Endodermal cell (in vitro differentiated cells): Measurements from ENCODE around the gene DROSHA. TPM values are rescaled to one million over a fixed set of nuclear protein-coding genes. Genes with fewer than 3 reads are reported as not detected.

Source experiments
- DNase-seq: peaks from one replicate; pipeline ENCODE4 v3.0.0-alpha.2; 2017
- H3K27ac ChIP-seq: 2 replicates; pipeline ENCODE4 v1.5.1; 2013; ENCODE audit warnings: mild to moderate bottlenecking, low read depth, low read length, moderate library complexity
- H3K27me3 ChIP-seq: 2 replicates; pipeline ENCODE4 v1.6.1; 2013; ENCODE audit warnings: mild to moderate bottlenecking, low read length, moderate library complexity; ENCODE audit not compliant: insufficient read depth, control insufficient read depth, poor library complexity, severe bottlenecking
- H3K36me3 ChIP-seq: 2 replicates; pipeline ENCODE4 v1.7.0; 2013; ENCODE audit warnings: mild to moderate bottlenecking, low read length, moderate library complexity; ENCODE audit not compliant: control insufficient read depth, insufficient read depth
- H3K4me1 ChIP-seq: one replicate; pipeline ENCODE4 v1.7.0; 2013; ENCODE audit warnings: low read length; ENCODE audit not compliant: control insufficient read depth, insufficient read depth
- H3K4me3 ChIP-seq: 2 replicates; pipeline ENCODE4 v1.5.1; 2013; ENCODE audit warnings: mild to moderate bottlenecking, low read length, moderate library complexity
- H3K9ac ChIP-seq: 2 replicates; pipeline ENCODE4 v1.6.1; 2013; ENCODE audit warnings: mild to moderate bottlenecking, low read length, moderate library complexity; ENCODE audit not compliant: poor library complexity, severe bottlenecking; ENCODE audit errors: extremely low read depth
- H3K9me3 ChIP-seq: 2 replicates; pipeline ENCODE4 v1.6.1; 2013; ENCODE audit warnings: mild to moderate bottlenecking, low read length, moderate library complexity; ENCODE audit not compliant: control insufficient read depth
- H3K27ac Mint-ChIP-seq: 2 replicates; pipeline ENCODE4 v1.8.0; 2020; ENCODE audit warnings: mixed read lengths
- H3K27me3 Mint-ChIP-seq: 2 replicates; pipeline ENCODE4 v1.8.0; 2021; ENCODE audit warnings: mild to moderate bottlenecking, mixed read lengths; ENCODE audit not compliant: insufficient read depth
- H3K36me3 Mint-ChIP-seq: 2 replicates; pipeline ENCODE4 v1.8.0; 2020; ENCODE audit warnings: low read depth, mixed read lengths
- H3K4me1 Mint-ChIP-seq: 2 replicates; pipeline ENCODE4 v1.8.0; 2020; ENCODE audit warnings: mixed read lengths
- H3K4me3 Mint-ChIP-seq: 2 replicates; pipeline ENCODE4 v1.8.0; 2020; ENCODE audit warnings: mild to moderate bottlenecking, moderate library complexity, mixed read lengths
- H3K9me3 Mint-ChIP-seq: 2 replicates; pipeline ENCODE4 v1.8.0; 2020; ENCODE audit warnings: mild to moderate bottlenecking, mixed read lengths
- WGBS, 2 experiments: methylation state at CpG; one replicate each; pipeline versions ENCODE4 v1.1.5 to v1.1.7; 2013; ENCODE audit warnings: missing lambda C conversion rate in 2 of 2, mixed read lengths in 1 of 2; ENCODE audit not compliant: insufficient coverage in 1 of 2, insufficient read length in 1 of 2; 5-methylcytosine and 5-hydroxymethylcytosine counted together
- total RNA-seq, 2 donors: library from RNA; stranded (reverse); fragmentation: NEBNext Ultra II Directional in 1 of 2; extraction: Animal tissue kit (Norgen Biotek cat#: 25700) in 1 of 2; gene quantifications; 2 replicates in 1 of 2; 3 replicates in 1 of 2; pipeline ENCODE4 v1.2.1, GENCODE V29; 2021
- TF ChIP-seq, protein P1 (sequence below): fragments of 200-600 bp; sonication (generic); conservative IDR thresholded peaks from 2 replicates; pipeline ENCODE4 v1.5.0; 2021; ENCODE audit warnings: antibody characterized with exemption, mild to moderate bottlenecking

Gene DROSHA
- total RNA-seq, 2 donors from 2014 or later = 116 to 132 TPM

DNA sequence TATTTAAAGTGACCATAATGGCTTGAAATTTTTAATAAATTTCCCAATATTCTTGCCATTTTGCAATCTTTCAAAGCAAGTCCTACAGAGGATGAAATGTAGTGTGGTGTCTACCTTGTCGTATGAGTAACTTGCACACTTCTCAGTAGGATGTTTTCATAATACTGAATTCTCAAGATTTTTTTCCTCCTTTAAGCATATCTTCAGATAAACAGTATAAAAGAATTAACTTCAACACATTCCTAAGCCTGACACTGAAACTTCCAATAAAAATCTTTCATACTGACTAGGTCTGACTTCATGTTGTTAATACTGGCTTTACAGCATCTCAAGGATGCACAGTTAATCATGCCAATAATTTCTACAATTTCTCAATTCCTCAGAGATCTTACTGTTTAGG, 62.0 kb downstream of the DROSHA start:
- TF ChIP-seq, protein P1, sequence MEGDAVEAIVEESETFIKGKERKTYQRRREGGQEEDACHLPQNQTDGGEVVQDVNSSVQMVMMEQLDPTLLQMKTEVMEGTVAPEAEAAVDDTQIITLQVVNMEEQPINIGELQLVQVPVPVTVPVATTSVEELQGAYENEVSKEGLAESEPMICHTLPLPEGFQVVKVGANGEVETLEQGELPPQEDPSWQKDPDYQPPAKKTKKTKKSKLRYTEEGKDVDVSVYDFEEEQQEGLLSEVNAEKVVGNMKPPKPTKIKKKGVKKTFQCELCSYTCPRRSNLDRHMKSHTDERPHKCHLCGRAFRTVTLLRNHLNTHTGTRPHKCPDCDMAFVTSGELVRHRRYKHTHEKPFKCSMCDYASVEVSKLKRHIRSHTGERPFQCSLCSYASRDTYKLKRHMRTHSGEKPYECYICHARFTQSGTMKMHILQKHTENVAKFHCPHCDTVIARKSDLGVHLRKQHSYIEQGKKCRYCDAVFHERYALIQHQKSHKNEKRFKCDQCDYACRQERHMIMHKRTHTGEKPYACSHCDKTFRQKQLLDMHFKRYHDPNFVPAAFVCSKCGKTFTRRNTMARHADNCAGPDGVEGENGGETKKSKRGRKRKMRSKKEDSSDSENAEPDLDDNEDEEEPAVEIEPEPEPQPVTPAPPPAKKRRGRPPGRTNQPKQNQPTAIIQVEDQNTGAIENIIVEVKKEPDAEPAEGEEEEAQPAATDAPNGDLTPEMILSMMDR = no peak
- Histone ChIP-seq H3K36me3 (peaks cover 77% of the 10 kb centered on the region), H3K27me3 (no peaks in the 10 kb centered on the region), H3K4me3 (no peak overlapping the region), H3K27ac (no peak overlapping the region), H3K9ac (no peak overlapping the region), H3K9me3 (no peaks in the 10 kb centered on the region), H3K4me1 (no peaks in the 10 kb centered on the region)
- DNase-seq = no peak
- H3K36me3 Mint-ChIP-seq = peaks cover 63% of the 10 kb centered on the region
- H3K27ac Mint-ChIP-seq = peak overlapping the region; percentile 17
- H3K4me1 Mint-ChIP-seq = no peaks in the 10 kb centered on the region
- WGBS, 2 experiments = 100% methylated on average over 1 of the region's 1 CpG; no CpG with 5 or more reads in 1 of the 2 experiments
- H3K9me3 Mint-ChIP-seq = no peaks in the 10 kb centered on the region
- H3K4me3 Mint-ChIP-seq = no peak overlapping the region
- no peaks in the 10 kb centered on the region for H3K27me3 Mint-ChIP-seq

DNA sequence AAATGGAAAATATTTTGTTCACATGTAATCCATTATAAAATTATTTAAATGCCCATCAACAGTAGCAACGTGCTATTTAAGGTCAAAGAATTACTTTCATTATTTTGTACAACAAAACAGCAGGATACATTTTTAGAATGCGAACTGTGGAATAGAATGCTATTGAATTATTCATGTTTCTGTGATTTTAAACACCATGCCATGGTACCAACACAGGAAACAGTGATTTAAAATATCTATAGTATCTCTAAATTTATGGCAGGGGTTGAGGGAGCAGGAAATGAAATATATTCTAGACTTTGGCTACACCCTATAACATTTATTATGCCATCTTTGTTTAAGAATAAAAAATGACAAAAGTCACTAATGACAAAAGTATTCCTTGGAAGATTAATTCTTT, 62.4 kb downstream of the DROSHA start:
- Histone ChIP-seq H3K27me3 (no peaks in the 10 kb centered on the region), H3K27ac (no peak overlapping the region), H3K9me3 (peaks cover 4% of the 10 kb centered on the region), H3K36me3 (peaks cover 78% of the 10 kb centered on the region), H3K4me3 (no peak overlapping the region), H3K9ac (no peak overlapping the region), H3K4me1 (no peaks in the 10 kb centered on the region)
- no peaks in the 10 kb centered on the region for H3K9me3 Mint-ChIP-seq
- peaks cover 65% of the 10 kb centered on the region for H3K36me3 Mint-ChIP-seq
- no peak overlapping the region for H3K27ac Mint-ChIP-seq
- H3K27me3 Mint-ChIP-seq = no peaks in the 10 kb centered on the region
- no peak overlapping the region for H3K4me3 Mint-ChIP-seq
- TF ChIP-seq, protein P1 = no peak
- no peak for DNase-seq
- H3K4me1 Mint-ChIP-seq = no peaks in the 10 kb centered on the region
- 85% methylated on average over 2 of the region's 2 CpGs; no CpG with 5 or more reads in 1 of the 2 experiments for WGBS, 2 experiments

DNA sequence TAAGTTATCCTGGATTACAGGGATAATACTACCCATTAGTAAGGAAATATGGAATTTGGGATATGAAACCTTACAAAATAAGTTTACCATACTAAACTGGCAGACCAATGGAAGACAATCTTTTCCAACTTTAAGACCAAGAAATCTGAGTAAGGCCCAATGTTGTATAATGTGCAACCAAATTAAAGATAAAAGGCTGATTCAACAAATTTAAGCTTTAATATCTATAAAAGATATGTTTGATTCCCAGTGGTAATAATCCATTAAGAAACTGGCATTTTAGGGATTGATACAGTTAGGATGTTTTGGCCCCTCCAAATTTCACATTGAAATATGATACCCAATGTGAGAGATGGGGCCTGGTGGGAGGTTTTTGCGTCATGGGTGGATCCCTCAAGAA, 66.6 kb downstream of the DROSHA start:
- Mint-ChIP-seq H3K4me3 (no peak overlapping the region), H3K4me1 (no peaks in the 10 kb centered on the region), H3K36me3 (peaks cover 94% of the 10 kb centered on the region), H3K27ac (no peak overlapping the region), H3K27me3 (no peaks in the 10 kb centered on the region), H3K9me3 (peaks cover 28% of the 10 kb centered on the region)
- H3K4me1 ChIP-seq = no peaks in the 10 kb centered on the region
- no peak overlapping the region for H3K27ac ChIP-seq
- DNase-seq = no peak
- 88% methylated on average over 1 of the region's 1 CpG; no CpG with 5 or more reads in 1 of the 2 experiments for WGBS, 2 experiments
- H3K36me3 ChIP-seq = peaks cover 84% of the 10 kb centered on the region
- no peak overlapping the region for H3K9ac ChIP-seq
- H3K27me3 ChIP-seq = no peaks in the 10 kb centered on the region
- H3K4me3 ChIP-seq = no peak overlapping the region
- TF ChIP-seq, protein P1 = no peak
- H3K9me3 ChIP-seq = peaks cover 46% of the 10 kb centered on the region
